BE2C (cell line): ENCODE measurements around the gene RNF144A.

Experiments
- DNase-seq: peaks from one replicate; pipeline ENCODE4 v3.0.0-alpha.2; 2020
- H3K27me3 ChIP-seq: fragments of 250-450 bp; sonication (Bioruptor Pico); 2 replicates; pipeline ENCODE4 v1.5.1; 2020; ENCODE audit warnings: mild to moderate bottlenecking
- H3K36me3 ChIP-seq: fragments of 250-450 bp; sonication (Bioruptor Pico); 2 replicates; pipeline ENCODE4 v1.5.1; 2020; ENCODE audit warnings: mild to moderate bottlenecking
- H3K4me1 ChIP-seq: fragments of 250-450 bp; sonication (Bioruptor Pico); 2 replicates; pipeline ENCODE4 v1.5.1; 2020
- H3K4me3 ChIP-seq: 2 replicates; pipeline ENCODE4 v1.5.1; 2011; ENCODE audit warnings: low read depth, low read length
- H3K9me3 ChIP-seq: fragments of 250-450 bp; sonication (Bioruptor Pico); 2 replicates; pipeline ENCODE4 v1.5.1; 2020
- TF ChIP-seq, protein P1 (sequence below): IDR thresholded peaks from 2 replicates; pipeline ENCODE4 v1.5.1; 2012; ENCODE audit warnings: mild to moderate bottlenecking, low read depth, low read length

RNF144A gene

DNA sequence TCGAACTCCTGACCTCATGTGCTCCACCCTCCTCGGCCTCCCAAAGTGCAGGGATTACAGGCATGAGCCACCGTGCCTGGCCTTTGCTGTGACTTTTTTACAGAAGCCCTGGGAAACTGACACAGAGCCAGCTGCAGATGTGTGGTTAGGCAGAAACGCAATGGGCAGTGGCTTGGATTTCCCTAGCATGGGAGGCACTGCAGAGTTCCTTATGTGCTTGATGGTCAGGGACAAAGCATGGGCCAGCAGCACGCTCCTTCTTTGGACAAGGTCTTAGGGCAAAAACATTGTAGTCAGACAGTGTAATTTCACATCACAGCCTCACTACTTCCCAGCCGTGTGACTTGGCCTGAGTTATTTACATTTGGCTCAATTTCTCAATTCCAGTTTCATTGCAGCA, 153.9 kb downstream of the RNF144A start:
- TF ChIP-seq, protein P1, sequence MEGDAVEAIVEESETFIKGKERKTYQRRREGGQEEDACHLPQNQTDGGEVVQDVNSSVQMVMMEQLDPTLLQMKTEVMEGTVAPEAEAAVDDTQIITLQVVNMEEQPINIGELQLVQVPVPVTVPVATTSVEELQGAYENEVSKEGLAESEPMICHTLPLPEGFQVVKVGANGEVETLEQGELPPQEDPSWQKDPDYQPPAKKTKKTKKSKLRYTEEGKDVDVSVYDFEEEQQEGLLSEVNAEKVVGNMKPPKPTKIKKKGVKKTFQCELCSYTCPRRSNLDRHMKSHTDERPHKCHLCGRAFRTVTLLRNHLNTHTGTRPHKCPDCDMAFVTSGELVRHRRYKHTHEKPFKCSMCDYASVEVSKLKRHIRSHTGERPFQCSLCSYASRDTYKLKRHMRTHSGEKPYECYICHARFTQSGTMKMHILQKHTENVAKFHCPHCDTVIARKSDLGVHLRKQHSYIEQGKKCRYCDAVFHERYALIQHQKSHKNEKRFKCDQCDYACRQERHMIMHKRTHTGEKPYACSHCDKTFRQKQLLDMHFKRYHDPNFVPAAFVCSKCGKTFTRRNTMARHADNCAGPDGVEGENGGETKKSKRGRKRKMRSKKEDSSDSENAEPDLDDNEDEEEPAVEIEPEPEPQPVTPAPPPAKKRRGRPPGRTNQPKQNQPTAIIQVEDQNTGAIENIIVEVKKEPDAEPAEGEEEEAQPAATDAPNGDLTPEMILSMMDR, result no peak
- H3K27me3 ChIP-seq, result no peaks in the 10 kb centered on the region
- H3K36me3 ChIP-seq, result no peaks in the 10 kb centered on the region; the same call in 1 of the 2 replicates
- no peak for DNase-seq
- peaks cover 29% of the 10 kb centered on the region for H3K4me1 ChIP-seq
- H3K9me3 ChIP-seq, result no peaks in the 10 kb centered on the region
- H3K4me3 ChIP-seq, result no peak overlapping the region

DNA sequence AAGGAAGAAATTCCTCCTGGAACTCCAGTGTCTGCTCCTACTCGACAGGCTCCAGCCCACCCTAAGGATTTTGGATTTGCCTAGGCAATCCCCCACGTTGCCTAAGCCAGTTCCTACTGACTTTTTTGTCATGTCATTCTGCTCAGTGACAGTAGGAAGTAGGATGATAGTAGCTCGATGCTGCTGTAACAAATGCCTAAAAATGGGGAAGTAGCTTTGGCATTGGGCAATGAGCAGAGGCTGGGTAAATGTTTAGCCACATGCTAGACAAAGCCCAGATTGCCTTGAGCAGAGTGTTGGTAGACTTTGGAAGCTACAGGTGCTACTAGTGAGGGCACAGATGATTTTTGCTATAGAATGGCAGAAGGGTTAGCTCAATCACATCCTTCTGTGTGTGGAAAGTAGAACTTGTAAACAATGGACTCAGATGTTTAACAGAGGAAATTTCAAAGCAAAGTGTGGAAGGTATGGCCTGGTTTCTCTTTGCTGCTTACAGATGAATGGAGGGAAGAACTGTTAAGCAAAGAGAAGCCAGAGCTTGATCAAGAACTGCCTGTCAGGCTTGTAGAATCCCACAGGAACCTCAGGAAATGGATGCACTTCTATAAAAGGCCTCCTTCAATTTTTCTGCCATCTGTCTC, 154.8 kb downstream of the RNF144A start:
- TF ChIP-seq, protein P1, result no peak
- Histone ChIP-seq H3K4me1 (peaks cover 29% of the 10 kb centered on the region), H3K27me3 (no peaks in the 10 kb centered on the region), H3K9me3 (no peaks in the 10 kb centered on the region), H3K36me3 (no peaks in the 10 kb centered on the region; the same call in 1 of the 2 replicates), H3K4me3 (no peak overlapping the region)
- DNase-seq, result no peak

DNA sequence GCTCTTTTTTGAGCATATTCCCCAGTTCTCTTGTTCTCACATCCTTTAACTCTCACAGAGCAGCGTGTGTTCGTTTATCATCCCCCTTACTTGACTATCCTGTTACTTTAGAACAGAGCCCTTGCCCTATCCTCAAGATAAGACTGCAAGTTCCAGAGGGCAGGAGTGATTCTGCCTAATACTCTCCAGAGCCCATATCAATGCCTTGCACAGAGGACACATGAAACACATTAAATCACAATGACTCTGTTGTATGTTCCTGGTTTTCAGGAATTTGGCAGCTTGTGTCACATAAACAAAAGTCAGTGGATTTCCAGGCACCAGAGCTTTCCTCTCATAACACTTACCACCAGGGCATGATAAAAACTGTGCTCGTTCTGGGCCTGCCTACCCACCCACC, 156.7 kb downstream of the RNF144A start:
- Histone ChIP-seq H3K36me3 (no peaks in the 10 kb centered on the region; the same call in 1 of the 2 replicates), H3K9me3 (no peaks in the 10 kb centered on the region), H3K27me3 (no peaks in the 10 kb centered on the region), H3K4me3 (no peak overlapping the region), H3K4me1 (peaks cover 29% of the 10 kb centered on the region)
- DNase-seq, result no peak
- TF ChIP-seq, protein P1, result no peak

DNA sequence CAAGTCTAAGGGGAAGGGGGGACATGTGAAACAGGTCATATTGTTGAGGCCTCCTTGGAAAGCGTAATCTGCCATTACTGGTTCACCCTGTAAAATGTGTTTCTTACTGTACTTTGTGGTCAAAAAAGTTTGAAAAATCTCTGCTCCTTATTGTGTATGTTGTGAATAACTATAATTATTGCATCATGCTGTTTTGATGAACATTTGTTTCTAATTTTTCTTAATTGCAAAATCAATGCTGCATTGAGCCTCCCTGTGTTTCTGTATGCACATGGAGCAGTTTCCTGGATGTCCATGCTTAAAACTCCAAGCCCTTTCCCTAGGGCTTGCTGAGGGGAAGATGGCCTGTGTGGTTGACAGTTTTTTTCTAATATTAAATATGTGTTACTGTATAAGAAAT, 158.6 kb downstream of the RNF144A start:
- TF ChIP-seq, protein P1, result no peak
- no peak for DNase-seq
- no peaks in the 10 kb centered on the region for H3K9me3 ChIP-seq
- no peak overlapping the region for H3K4me3 ChIP-seq
- H3K27me3 ChIP-seq, result no peaks in the 10 kb centered on the region
- H3K36me3 ChIP-seq, result no peaks in the 10 kb centered on the region; the same call in 1 of the 2 replicates
- H3K4me1 ChIP-seq, result peaks cover 21% of the 10 kb centered on the region

DNA sequence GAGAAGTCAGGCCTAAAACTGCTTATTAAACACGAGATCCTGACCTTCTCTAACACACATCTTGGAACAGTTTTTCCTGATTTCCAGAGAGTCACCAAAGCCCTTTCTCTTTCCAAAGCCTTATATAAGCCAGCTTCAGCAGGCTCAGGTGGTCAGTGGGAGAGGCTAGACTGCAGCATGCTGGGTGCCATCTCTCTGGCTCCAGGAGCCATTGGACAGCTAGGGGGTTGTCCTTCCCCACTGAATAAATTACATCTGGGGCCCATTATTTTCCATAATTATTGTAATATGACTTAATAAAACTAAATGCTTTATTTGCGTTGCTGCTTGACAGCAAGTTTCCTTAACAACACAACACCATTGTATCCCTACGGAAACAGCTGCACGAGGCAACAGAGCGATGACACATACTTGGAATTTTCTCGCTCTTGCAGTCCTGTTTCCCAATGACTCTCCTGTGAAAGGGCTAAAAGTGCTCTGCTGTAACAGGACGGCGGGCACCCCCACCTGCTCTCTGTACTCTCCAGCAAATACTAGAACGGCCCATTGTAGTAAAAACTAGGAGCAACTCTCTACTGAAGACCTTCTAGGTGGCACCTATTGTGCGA, 160.6 kb downstream of the RNF144A start:
- no peaks in the 10 kb centered on the region for H3K9me3 ChIP-seq
- H3K4me1 ChIP-seq, result peaks cover 14% of the 10 kb centered on the region
- H3K4me3 ChIP-seq, result no peak overlapping the region
- no peaks in the 10 kb centered on the region for H3K27me3 ChIP-seq
- no peaks in the 10 kb centered on the region for H3K36me3 ChIP-seq
- TF ChIP-seq, protein P1, result no peak
- no peak for DNase-seq
